Breast epithelium (tissue), 4 donors: ENCODE data around the gene PXDN. TPM values are rescaled to one million over a fixed set of nuclear protein-coding genes. Genes with fewer than 3 reads are reported as not detected.

Experiments used
- DNase-seq, 2 donors: peaks; one replicate each; pipeline ENCODE4 v3.0.0-alpha.2; 2019; ENCODE audit warnings: low spot score in 2 of 2
- H3K27ac ChIP-seq, 2 donors: fragments of 200-600 bp; sonication (generic) in 1 of 2; one replicate each; pipeline ENCODE4 v1.5.1; 2016 to 2019; ENCODE audit warnings: mild to moderate bottlenecking in 1 of 2
- H3K27me3 ChIP-seq, 2 donors: fragments of 200-600 bp; sonication (generic) in 1 of 2; one replicate each; pipeline versions ENCODE4 v1.5.1 to v1.6.0; 2017 to 2019; ENCODE audit warnings: control low read depth in 1 of 2, mild to moderate bottlenecking in 1 of 2
- H3K36me3 ChIP-seq: fragments of 200-600 bp; one replicate; pipeline ENCODE4 v1.5.1; 2019
- H3K4me1 ChIP-seq, 2 donors: fragments of 200-600 bp; sonication (generic); one replicate each; pipeline ENCODE4 v1.5.1; 2016 to 2019; ENCODE audit warnings: control low read depth in 1 of 2
- H3K4me3 ChIP-seq, 3 donors: fragments of 200-600 bp; sonication (generic); 1 replicate in 2 of 3; 2 replicates in 1 of 3; pipeline ENCODE4 v1.5.1; 2016 to 2019; ENCODE audit warnings: mild to moderate bottlenecking in 3 of 3, moderate library complexity in 2 of 3
- H3K9me3 ChIP-seq, 2 donors: fragments of 200-600 bp; sonication (generic) in 1 of 2; one replicate each; pipeline ENCODE4 v1.5.1; 2016 to 2019; ENCODE audit warnings: control low read depth in 1 of 2
- POLR2A ChIP-seq: fragments of 450-650 bp; IDR thresholded peaks from one replicate; pipeline ENCODE4 v1.6.1; 2016; ENCODE audit warnings: antibody characterized with exemption, mild to moderate bottlenecking, moderate library complexity
- POLR2AphosphoS5 ChIP-seq, 3 donors: sonication (generic); formaldehyde crosslinking; IDR thresholded peaks; one replicate each; pipeline ENCODE4 v1.6.1; 2017; ENCODE audit warnings: antibody characterized with exemption in 3 of 3
- intact Hi-C: fragments of 100-400 bp; cut with DNase I; formaldehyde crosslinking; loops from one replicate; pipeline ENCODE4 v1.15.1; 2023; ENCODE audit warnings: low total_unique reads
- total RNA-seq, 3 donors: library from RNA; depleted of rRNA; stranded (reverse); fragments of >200 nt; gene quantifications; one replicate each; pipeline ENCODE4 v1.1.0, GENCODE V29; 2016
- TF ChIP-seq, protein P1 (sequence below), 3 donors: fragments of 450-650 bp; IDR thresholded peaks; one replicate each; pipeline ENCODE4 v1.5.1; 2016 to 2017; ENCODE audit warnings: antibody characterized with exemption in 3 of 3, mild to moderate bottlenecking in 3 of 3, moderate library complexity in 3 of 3

The PXDN gene
- total RNA-seq, 3 donors from 2014 or later: 42.4 to 108 (median 64.2) TPM

DNA sequence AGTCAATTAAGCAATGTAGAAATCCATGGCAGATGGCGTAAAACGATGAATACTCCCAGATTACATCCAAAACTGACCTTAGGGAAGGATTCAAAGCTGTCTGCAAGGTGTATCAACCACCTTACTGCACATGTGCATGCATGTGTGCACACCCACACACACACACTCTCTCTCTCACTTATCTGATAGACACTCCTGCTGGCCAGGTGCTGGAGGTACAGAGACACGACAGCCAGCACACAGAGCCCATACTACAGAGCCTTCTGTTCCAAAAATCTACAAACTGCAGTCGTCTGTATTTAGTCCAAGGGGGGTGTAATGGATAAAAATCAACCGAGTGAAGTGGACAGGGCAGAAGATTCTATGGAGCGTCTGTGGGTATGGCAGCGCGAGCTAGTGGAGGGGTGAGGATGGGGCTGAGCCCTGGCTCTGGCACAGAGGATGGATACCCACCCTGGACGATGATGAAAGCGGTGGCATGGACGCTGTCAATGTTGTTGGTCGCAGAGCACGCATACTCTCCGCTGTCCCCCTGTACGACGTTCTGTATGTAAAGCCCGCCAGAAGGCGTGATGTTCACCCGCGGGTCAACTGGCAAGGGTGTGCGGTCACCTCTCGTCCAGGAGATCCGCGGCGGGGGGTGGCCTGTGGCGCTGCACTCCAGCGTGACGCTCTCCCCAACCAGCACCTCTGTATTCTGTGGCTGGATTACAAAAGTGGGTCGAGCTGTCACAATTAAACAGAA lies 78.4 kb downstream of the PXDN start:
- H3K9me3 ChIP-seq: no peaks in the 10 kb centered on the region
- DNase-seq: no peak
- intact Hi-C loops: no loop called here
- H3K4me3 ChIP-seq: no peak overlapping the region
- H3K27me3 ChIP-seq: no peaks in the 10 kb centered on the region
- TF ChIP-seq POLR2A (no peak), POLR2AphosphoS5 (IDR thresholded peaks at IDR 0.05) (no peak)
- TF ChIP-seq, protein P1, sequence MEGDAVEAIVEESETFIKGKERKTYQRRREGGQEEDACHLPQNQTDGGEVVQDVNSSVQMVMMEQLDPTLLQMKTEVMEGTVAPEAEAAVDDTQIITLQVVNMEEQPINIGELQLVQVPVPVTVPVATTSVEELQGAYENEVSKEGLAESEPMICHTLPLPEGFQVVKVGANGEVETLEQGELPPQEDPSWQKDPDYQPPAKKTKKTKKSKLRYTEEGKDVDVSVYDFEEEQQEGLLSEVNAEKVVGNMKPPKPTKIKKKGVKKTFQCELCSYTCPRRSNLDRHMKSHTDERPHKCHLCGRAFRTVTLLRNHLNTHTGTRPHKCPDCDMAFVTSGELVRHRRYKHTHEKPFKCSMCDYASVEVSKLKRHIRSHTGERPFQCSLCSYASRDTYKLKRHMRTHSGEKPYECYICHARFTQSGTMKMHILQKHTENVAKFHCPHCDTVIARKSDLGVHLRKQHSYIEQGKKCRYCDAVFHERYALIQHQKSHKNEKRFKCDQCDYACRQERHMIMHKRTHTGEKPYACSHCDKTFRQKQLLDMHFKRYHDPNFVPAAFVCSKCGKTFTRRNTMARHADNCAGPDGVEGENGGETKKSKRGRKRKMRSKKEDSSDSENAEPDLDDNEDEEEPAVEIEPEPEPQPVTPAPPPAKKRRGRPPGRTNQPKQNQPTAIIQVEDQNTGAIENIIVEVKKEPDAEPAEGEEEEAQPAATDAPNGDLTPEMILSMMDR (IDR thresholded peaks at IDR 0.05): no peak
- H3K27ac ChIP-seq: no peak overlapping the region
- H3K36me3 ChIP-seq: no peaks in the 10 kb centered on the region
- H3K4me1 ChIP-seq: no peaks in the 10 kb centered on the region

DNA sequence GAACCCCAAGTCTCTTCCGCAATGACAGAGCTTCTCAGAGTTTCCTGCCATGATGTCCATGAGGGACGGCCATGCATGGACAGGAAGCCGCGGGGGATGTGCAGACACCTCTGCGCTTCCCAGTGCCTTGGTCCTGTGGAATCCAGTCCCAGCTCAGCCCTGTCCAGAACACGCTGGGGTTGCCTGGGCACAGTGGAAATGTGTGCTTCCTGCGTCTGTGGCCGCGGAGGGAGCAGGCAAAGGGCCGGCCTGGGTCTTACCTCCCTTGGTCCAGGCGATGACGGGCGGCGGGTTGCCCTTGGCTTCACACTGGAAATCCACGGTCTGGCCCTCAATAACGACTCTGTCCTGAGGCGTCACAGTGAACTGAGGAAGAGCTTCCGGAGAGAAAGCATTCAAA lies 79.6 kb downstream of the PXDN start:
- Histone ChIP-seq H3K27me3 (no peaks in the 10 kb centered on the region), H3K27ac (no peak overlapping the region), H3K36me3 (no peaks in the 10 kb centered on the region), H3K4me1 (no peaks in the 10 kb centered on the region), H3K9me3 (no peaks in the 10 kb centered on the region), H3K4me3 (no peak overlapping the region)
- intact Hi-C loops: no loop called here
- no peak for DNase-seq
- no peak for TF ChIP-seq POLR2A
- TF ChIP-seq, protein P1 (IDR thresholded peaks at IDR 0.05): no peak
- TF ChIP-seq POLR2AphosphoS5 (IDR thresholded peaks at IDR 0.05): no peak

DNA sequence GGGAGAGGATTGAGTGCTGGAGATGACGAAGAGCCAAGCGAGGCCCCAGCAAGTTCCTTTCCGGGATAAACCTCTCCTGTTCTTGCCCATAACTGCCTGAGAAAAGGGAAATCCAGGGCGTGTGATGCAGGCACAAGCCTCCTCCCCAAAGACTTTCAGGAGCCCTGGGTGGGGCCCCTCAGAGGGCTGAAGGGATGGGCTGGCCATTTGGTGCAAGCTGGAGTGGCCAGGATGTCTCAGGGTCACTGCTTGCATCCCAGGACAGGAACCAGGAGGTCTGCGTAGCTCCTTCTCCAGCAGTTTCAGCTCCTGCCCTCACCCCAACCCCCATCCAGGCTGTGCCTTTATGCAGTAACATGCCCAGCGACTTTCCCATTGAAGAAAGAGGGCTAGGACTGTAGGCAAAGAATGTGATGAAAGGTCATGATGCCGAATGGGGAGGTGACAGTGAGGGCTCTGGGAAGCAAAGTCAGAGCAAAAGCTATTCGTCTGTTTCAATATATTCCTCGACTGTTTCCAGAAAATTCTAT lies 80.2 kb downstream of the PXDN start:
- no peaks in the 10 kb centered on the region for H3K36me3 ChIP-seq
- DNase-seq: no peak
- TF ChIP-seq POLR2AphosphoS5 (IDR thresholded peaks at IDR 0.05) (no peak), POLR2A (no peak)
- TF ChIP-seq, protein P1 (IDR thresholded peaks at IDR 0.05): no peak

DNA sequence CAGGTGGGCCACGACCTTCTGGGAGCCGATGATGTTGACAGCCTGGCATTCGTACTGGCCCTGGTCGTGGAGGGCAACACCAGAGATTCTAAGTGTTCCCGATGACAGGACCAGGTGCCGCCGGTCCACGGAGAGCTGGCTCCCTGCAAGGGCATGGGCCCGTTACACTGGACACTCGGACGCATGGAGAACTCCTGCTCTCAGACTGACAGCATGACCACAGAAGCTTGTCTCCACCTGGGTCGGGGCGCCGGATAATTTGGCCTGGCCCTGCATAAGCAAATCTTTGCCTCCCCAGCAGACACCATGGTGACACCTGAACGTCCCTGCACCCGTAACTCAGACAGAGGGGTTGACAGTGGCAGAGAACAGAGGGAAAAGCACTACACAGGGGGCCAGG lies 80.7 kb downstream of the PXDN start:
- H3K4me3 ChIP-seq: no peak overlapping the region
- intact Hi-C loops: no loop called here
- H3K27ac ChIP-seq: no peak overlapping the region
- H3K36me3 ChIP-seq: no peaks in the 10 kb centered on the region
- TF ChIP-seq POLR2AphosphoS5 (IDR thresholded peaks at IDR 0.05): no peak
- TF ChIP-seq, protein P1 (IDR thresholded peaks at IDR 0.05): no peak
- no peak for TF ChIP-seq POLR2A
- no peaks in the 10 kb centered on the region for H3K4me1 ChIP-seq
- H3K9me3 ChIP-seq: no peaks in the 10 kb centered on the region
- H3K27me3 ChIP-seq: no peaks in the 10 kb centered on the region
- no peak for DNase-seq

More for the DNA sequence above, 80.2 kb downstream of the PXDN start:
- Histone ChIP-seq H3K9me3 (no peaks in the 10 kb centered on the region), H3K27me3 (no peaks in the 10 kb centered on the region), H3K4me3 (no peak overlapping the region), H3K27ac (no peak overlapping the region), H3K4me1 (no peaks in the 10 kb centered on the region)
- intact Hi-C loops: no loop called here

DNA sequence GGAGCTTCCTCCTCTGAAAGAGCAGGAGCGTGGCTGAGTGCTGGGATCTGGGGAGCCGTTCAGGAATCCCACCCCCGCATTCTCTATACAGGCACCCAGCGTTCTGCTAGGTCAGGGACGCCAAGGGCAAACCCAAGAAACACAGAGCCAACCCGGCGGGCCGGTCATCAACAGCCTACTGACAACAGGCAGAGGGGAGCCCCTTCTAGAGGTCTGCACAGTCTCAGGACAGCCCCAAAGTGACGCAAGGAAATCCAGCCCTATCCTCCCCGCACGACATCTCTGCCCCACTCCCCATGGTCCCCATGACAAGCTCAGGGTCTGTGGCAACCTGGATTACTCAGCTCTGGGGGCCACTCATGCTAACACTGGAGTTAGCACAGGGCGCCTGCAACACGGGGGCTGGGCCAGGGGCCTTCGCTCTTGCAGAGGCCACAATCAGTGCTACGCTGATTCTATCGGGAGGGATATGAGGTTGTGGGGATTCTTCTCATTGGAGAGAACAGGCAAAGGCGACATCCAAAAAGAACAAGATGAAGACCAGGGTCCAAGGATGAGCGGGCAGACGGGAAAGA lies 81.6 kb downstream of the PXDN start:
- intact Hi-C loops: no loop called here
- no peaks in the 10 kb centered on the region for H3K9me3 ChIP-seq
- H3K36me3 ChIP-seq: no peaks in the 10 kb centered on the region
- no peaks in the 10 kb centered on the region for H3K27me3 ChIP-seq
- no peak for DNase-seq
- no peaks in the 10 kb centered on the region for H3K4me1 ChIP-seq
- H3K4me3 ChIP-seq: no peak overlapping the region
- no peak for TF ChIP-seq POLR2AphosphoS5 (IDR thresholded peaks at IDR 0.05)
- TF ChIP-seq, protein P1 (IDR thresholded peaks at IDR 0.05): no peak
- TF ChIP-seq POLR2A: no peak
- no peak overlapping the region for H3K27ac ChIP-seq
